DMS114 treated with DMSO at 0.1 percent for 48 hours (cell line): Measurements from ENCODE around the gene LRRC25.

Experiments
- DNase-seq: peaks from one replicate; lab custom pipeline; 2025; ENCODE audit not compliant: unreplicated experiment; lab: John Stamatoyannopoulos, UW

LRRC25 gene

DNA sequence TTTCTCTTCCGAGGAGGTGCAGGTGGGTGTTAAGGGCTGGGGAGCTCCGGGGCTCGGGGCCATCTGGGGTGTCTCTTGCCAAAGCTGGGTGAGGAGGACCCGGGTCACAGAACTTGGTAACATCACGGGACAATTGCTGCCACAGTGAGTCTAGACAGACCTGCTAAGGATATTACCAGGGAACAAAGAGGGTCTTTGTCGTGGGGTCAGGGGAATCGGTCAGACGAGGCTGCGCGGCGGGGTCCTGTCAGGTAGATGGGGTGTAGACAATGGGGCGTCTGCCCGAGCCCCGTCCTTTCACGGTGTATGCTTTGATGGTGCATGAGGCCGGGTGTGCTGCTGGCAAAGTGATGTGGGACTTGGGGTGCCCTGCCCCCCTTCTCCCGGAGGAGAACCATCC, 49.3 kb downstream of the LRRC25 start:
- DNase-seq = no peak

DNA sequence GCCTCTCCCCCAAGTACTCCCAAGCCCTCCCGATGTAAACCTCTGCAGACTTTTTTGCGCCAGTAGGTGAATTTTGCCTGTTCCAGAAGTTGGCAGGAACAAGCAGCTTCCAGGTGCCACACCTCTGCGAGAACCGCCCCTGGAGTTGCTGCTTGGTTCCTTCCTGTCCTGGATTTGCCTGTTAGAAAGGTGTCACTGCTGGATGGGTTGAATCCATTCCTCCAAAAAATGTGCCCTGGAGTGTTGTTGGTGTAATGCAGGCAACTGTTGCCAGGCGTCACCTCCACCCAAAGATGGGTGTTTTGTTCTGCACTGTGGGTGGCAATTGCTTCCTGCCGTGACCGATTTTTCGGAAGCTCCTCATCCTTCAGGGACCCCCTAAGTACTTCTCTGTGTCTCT, 51.3 kb downstream of the LRRC25 start:
- DNase-seq = no peak

DNA sequence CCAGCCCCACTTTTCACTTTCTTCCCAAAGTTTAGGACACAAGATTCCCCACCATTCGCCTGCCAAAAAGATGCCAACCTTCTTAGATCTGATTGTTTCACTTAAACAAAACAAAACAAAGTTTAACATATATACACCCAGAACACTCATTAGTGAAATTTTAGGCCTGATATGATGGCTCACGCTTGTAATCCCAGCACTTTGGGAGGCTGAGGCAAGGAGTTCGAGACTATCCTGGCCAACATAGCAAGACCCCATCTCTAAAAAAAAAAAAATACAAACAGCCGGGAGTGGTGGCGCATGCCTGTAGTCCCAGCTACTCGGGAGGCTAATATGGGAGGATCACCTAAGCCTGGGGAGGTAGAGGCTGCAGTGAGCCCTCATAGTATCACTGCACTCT, 52.1 kb downstream of the LRRC25 start:
- no peak for DNase-seq

DNA sequence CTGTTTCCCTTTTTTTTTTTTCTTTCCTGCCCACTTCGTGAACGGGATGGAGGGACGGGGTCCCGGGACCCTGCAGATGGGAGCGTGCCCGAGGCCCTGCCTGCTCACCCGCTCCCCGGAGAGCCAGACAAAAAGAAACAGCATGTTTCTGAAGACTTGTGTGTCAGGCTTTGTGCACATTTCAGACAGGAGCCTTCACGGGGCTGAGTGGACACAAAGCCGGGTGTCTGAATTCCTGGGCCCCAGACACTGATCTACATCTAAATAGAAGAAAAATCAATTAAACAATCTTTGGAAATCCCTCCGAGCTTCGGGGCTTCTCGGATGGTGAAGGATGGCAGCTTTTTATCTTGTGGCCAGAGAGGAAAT, 52.9 kb downstream of the LRRC25 start:
- DNase-seq = no peak

DNA sequence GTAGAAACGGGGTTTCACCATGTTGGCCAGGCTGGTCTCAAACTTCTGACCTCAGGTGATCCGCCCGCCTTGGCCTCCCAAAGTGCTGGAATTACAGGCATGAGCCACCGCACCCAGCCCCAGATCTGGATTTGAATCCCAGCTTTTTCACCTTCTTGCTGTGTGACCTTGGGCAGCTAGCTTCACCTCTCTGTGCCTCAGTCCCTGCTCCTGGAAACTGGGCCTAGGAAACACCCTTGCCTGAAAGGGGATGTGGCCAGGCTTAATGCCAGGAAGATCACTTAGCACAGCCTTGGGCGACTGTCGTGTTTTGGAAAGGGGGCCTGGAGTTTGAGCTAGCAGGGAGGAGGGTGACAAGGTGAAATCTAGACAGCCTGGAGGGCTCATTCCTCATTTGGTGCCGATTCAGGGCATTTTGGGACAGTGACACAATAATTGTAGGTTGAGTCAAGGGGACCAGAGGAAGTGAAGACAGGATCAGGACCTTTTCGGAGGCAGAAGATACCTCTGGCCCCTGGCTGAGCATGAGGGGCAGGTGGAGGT, 55.3 kb downstream of the LRRC25 start:
- DNase-seq = no peak
